ENCODE data around the gene TRPC4.

Gene TRPC4

DNA sequence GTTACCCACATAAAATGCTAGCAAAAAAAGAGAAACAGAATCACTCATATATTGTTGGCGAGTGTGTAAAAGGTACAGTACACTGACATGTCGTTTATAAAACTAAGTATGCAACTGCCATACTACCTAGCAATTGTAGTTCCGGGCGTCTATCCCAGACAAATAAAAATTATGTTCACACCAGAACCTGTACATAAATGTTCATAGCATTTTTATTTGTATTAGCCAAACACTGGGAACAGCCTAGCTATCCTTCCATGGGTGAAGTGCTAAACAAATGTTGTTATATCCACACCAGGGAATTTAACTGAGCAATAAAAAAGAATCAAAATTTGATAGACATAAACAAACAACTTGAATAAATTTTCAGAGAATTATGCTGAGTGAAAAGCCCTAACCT, 242.1 kb downstream of the TRPC4 start:
- no peak overlapping the region for H3K4me3 ChIP-seq (ENCODE audit: low read depth, low read length)
- TF ChIP-seq, protein P1, sequence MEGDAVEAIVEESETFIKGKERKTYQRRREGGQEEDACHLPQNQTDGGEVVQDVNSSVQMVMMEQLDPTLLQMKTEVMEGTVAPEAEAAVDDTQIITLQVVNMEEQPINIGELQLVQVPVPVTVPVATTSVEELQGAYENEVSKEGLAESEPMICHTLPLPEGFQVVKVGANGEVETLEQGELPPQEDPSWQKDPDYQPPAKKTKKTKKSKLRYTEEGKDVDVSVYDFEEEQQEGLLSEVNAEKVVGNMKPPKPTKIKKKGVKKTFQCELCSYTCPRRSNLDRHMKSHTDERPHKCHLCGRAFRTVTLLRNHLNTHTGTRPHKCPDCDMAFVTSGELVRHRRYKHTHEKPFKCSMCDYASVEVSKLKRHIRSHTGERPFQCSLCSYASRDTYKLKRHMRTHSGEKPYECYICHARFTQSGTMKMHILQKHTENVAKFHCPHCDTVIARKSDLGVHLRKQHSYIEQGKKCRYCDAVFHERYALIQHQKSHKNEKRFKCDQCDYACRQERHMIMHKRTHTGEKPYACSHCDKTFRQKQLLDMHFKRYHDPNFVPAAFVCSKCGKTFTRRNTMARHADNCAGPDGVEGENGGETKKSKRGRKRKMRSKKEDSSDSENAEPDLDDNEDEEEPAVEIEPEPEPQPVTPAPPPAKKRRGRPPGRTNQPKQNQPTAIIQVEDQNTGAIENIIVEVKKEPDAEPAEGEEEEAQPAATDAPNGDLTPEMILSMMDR (IDR thresholded peaks at IDR 0.05; ENCODE audit: insufficient read depth, low read depth, low read length, missing control alignments) = no peak
- DNase-seq (ENCODE audit: low read depth) = no peak

DNA sequence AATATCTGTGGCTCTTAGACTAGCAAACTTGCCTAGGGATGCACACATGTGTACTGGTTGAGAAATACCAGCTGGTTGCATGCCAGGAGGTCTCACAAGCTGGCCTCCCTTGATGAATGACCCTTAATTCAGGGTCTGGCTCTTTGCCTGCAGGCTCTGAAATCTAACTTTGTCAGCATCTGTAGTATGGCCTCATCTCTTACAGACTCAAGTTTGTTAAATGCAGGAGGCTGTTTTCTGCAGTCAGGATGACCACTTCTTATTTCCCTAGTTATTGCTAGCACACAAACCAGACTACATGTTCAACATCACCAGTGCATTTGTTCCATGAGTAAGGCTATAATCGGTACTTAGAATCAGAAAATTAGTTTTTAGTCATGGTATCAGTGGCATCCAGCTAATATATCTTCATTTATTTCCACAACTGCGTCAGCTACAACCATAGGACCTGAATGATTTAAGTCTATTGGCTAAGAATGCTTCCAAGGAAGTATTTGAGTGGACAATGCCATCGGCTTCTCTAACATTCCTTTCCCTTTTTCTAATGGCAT, 247.7 kb downstream of the TRPC4 start:
- H3K4me3 ChIP-seq (ENCODE audit: low read depth, low read length) = no peak overlapping the region
- no peak for DNase-seq (ENCODE audit: low read depth)
- TF ChIP-seq, protein P1 (IDR thresholded peaks at IDR 0.05; ENCODE audit: insufficient read depth, low read depth, low read length, missing control alignments) = no peak

DNA sequence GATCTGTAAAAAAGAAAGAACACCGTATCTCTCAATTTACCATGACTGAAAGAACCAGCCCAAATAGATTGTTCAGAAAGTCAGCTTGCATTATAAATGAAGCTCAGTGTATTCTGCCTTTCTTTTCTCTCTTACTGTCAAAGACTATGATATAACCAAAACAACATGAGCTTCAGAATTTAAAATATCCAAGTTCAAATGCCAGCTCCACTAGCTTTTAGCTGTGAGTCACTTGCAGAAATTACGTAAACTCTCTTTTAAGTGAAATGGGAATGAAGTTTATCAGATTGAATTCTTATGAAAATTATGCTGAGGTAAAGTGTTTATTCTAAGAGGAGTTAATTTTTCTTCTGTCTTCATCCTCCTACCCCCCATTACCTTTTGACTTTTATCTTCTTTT, 251.0 kb downstream of the TRPC4 start:
- no peak overlapping the region for H3K4me3 ChIP-seq (ENCODE audit: low read depth, low read length)
- TF ChIP-seq, protein P1 (IDR thresholded peaks at IDR 0.05; ENCODE audit: insufficient read depth, low read depth, low read length, missing control alignments) = no peak
- DNase-seq (ENCODE audit: low read depth) = no peak

DNA sequence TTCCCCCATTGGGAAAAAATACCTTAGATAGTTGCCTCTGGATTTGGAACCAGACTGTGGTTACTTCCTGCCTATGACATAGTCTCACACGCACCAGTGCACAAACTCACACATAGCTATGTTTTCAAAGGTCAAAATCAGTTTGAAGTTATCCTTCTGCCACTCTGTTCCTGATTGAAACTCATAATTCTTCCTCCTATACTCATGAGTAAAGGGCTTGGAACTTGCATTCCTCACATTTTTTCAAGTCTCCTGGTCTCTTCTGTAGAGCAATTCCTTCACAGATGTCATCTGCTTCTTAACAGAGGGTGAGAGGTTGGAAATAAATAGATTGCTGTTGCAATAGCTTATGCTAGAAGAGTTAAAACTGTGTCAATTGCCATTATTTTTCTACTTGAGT, 252.4 kb downstream of the TRPC4 start:
- DNase-seq (ENCODE audit: low read depth) = no peak
- H3K4me3 ChIP-seq (ENCODE audit: low read depth, low read length) = no peak overlapping the region
- TF ChIP-seq, protein P1 (IDR thresholded peaks at IDR 0.05; ENCODE audit: insufficient read depth, low read depth, low read length, missing control alignments) = no peak

DNA sequence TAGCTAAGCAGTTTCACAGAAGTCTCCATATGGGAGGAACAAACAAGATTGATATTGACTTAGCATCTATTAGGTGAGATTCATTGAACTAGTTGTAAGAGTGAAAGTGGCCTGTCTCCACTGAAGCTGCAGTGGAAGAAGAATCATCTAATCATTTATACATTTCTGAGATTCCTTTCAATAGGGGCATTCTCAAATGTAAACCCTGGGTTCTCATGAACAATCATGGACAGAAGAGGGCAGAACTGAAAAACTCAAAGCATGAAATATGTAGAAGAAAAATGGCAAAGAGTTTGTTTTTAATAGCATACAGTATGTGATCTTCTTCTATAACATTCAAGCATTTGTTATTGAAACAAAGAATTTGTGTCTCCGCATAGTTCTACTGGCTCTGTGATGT, 253.4 kb downstream of the TRPC4 start:
- no peak for DNase-seq (ENCODE audit: low read depth)
- TF ChIP-seq, protein P1 (IDR thresholded peaks at IDR 0.05; ENCODE audit: insufficient read depth, low read depth, low read length, missing control alignments) = no peak
- no peak overlapping the region for H3K4me3 ChIP-seq (ENCODE audit: low read depth, low read length)

DNA sequence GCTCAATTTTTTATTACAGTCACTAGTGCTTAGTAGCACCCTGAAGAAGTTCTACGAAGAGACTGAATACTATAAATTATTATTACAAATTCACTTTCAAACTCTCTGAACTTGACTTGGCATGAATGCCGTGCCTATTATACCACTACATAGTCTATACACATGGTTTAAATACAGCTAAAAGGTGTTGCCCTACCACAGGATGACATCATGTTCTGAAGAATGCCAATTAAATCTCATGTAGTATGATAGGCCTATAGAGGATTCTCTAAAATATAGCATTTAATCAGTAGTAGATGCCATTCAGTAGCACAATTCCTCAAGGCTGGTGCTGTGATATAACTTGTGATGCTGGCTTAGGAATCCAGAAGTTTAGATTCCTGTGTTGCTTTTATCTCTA, 254.3 kb downstream of the TRPC4 start:
- no peak overlapping the region for H3K4me3 ChIP-seq (ENCODE audit: low read depth, low read length)
- TF ChIP-seq, protein P1 (IDR thresholded peaks at IDR 0.05; ENCODE audit: insufficient read depth, low read depth, low read length, missing control alignments) = no peak
- DNase-seq (ENCODE audit: low read depth) = no peak

DNA sequence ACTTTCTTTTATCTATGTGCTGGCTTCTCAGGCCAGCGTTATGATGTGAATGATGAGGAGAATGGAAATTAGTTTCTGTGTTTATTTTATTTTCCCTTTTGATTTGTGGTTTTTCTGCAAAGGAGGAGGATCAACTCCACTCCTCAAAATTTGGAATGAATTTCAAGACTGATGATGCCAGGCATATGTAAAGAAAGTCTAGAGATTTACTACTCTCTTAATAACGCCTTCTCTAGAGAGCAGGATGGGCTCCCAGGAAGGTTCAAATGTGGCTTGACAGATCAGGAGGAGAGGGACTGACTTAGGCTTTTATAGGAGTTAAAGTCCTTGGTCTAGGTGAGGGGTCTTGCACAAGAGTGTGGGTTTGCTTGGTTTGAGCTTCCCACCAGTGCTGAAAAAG, 255.9 kb downstream of the TRPC4 start:
- TF ChIP-seq, protein P1 (IDR thresholded peaks at IDR 0.05; ENCODE audit: insufficient read depth, low read depth, low read length, missing control alignments) = no peak
- DNase-seq (ENCODE audit: low read depth) = no peak
- H3K4me3 ChIP-seq (ENCODE audit: low read depth, low read length) = no peak overlapping the region
